Putamen (tissue), 1 donor: ENCODE measurements around the gene GCLM.
"Not testable (repeated sequence)": the region's sequence is repeated elsewhere in the genome, so short reads cannot be mapped to it uniquely, and the experiment has no call there.

Experiments used
- DNase-seq: peaks from one replicate; pipeline ENCODE4 v3.0.0-alpha.2; 2016; ENCODE audit warnings: low spot score

GCLM gene

DNA sequence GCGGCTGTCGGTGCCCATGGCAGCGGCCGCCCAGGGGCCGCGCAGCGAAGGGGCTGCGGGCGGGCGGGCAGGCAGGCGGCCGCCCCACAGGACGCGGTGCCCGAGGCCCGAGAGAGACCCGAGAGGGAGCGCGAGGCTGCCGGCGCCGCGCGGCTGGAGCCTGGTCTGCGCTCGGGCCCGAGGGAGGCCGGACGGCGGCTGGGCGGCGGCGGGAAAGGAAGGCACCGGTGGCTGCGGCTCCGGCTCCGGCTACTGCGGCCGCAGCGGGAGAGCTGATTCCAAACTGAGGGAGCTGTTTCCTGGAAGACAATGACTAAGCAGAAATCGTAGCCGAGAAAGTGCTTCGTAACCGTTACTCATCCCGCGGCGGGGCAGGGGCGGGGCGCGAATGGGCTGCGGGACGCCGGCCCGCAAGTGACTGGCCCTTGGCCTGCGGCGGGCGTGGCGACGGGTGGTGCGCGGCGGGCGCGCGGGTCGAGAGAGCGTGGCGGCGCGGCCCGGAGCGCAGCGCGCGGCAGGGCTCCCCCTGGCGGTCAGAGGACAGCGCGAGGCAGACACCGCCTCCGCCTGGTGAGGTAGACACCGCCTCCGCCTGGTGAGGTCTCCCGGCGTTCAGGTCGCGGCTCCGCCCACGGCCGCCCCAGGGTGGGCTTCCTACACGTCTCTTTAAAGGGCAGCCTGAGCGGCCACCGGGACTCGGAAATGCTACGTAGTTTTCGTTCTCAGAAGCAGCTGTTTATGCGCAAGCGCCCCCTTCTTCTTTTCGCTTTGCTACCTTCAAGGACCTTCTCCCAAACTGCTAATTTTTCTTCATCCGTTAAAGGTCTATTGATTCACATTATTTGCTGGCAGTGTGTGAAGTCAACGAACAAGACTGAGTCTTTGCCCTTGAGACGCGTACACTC is at the start of gene GCLM:
TSS of gene GCLM (minus strand) at position 285 of the 905 bp plus-strand sequence. CDS start at position 18, 267 bp downstream.
- DNase-seq = peak; percentile 88

DNA sequence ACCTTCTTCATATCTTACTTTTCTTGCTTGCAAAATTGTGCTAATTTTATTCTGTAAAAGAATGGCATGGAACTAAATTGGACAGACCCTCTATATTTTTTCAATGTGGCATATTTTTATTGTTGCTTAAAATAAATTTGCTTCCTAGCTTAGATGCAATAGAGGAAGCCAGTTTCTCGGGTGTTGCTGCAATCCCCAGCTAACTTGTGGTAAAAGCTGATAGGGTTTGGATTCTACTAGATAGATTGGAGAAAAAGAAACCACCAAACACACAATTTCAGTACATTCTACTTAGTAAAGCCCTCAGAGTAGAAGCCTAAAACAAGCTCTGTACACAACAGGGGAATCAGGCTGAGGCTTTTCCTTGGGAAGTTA is 49.5 kb upstream of the GCLM start:
- no peak for DNase-seq

GRCh38 chr1:93958032-93958725 is 48.9 kb upstream of the GCLM start:
- no peak for DNase-seq

DNA sequence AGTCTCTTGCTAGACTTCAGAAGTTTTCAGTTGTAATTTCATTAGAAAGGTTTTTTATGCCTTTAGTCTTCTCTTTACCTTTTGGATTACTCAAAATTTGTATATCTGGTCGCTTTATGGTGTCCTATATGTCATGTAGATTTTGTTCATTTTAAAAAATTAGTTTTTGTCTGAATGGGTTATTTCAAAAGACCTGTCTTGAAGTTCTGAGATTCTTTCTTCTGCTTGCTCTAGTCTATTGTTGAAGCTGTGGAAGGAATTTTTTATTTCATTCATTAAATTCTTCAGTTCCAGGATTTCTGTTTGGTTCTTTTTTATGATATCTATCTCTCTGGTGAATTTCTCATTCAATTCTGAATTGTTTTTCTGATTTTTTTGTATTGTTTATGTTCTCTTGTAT is 46.5 kb upstream of the GCLM start:
- DNase-seq = no peak

- not testable (repeated sequence) for DNase-seq
Measured at GRCh38 chr1:93947002-93947686, 37.9 kb upstream of the GCLM start.

DNA sequence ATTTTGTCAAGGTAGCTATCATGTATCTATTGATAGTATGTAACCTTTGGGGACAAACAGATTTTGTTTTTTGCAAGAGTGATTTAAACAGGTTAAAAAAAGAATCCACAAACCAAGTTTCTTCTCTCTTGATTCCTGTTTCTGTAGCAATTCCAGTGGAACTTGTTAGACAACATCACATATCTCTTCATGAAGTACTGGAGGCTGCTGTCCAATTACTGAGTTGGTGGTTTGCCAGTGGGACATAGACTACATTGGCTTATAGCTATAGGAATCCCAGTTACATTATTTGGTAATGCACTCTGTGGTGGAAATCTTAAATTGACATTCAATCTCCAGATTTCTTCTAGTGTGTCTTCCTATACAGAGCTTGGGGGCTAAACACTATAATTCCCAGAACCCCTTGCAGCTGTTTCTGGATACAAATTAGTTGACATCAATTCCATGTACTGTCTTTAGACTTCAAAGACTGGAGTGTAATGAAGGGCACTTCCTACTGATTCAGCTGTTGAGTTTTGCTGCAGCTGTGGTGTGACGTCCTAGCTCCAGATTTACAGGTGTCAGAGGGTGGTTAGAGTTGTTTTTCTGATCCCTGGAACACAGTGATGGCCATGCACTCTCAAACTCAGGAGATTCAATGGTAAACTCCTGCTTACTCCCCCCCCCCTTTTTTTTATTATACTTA is 29.4 kb upstream of the GCLM start:
- no peak for DNase-seq

GRCh38 chr1:93937997-93938396 is 28.8 kb upstream of the GCLM start:
- no peak for DNase-seq

DNA sequence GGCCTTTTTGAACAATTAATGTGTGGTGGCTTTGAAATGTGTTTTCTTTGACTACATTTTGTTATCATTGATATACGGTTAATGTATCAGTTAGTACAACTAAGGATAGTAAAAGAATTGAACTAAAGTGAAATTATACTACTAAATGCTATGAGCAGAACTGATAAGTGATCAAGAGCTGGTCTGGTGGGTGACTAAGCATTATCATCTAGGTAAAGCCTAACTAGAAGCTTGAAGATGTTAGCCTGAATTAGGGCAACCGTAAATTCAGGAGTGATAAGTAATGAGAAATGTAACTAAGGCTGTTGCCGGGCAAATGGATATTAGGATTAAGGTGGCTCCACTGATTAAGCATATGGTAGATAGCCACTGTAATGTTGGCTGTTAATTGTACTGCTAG is 16.0 kb upstream of the GCLM start:
- no peak for DNase-seq

DNA sequence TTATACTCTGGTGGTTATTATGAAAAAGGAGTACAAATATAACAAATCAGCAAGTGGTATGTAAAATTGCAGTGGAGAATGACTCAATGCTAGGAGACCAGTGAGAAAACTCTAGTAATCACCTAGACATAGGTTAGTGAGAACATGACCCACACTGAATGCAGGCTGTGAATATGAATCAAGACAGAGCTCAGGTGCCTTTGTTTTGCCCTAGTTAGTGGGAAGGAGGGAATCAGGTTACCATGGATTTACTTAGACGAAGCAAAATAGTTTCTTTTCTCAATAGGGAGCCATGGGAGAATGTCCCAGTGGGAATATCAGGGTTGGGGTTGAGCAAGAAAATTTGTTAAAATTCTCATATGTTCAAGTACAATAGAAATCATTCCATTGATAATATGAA is 10.6 kb upstream of the GCLM start:
- DNase-seq = no peak

DNA sequence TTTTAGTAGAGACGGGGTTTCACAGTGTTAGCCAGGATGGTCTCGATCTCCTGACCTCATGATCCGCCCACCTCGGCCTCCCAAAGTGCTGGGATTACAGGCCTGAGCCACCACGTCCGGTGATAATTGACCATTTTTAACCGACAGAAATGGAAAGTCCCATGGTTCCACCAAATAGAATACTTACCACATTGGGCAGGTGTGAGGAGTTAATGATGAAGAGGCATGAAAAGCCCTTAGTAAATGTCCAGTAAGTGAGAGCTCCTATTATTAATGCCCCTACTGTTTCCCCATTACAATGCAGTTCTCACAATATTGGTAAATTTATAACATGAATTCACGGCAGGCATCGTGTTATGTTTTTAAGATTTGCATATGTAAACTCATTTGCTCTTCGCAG is 8.1 kb upstream of the GCLM start:
- DNase-seq = no peak

- not testable (repeated sequence) for DNase-seq
Measured at GRCh38 chr1:93910880-93911279, 1.6 kb upstream of the GCLM start.

GRCh38 chr1:93910305-93910704 is 1.1 kb upstream of the GCLM start:
- DNase-seq = no peak

DNA sequence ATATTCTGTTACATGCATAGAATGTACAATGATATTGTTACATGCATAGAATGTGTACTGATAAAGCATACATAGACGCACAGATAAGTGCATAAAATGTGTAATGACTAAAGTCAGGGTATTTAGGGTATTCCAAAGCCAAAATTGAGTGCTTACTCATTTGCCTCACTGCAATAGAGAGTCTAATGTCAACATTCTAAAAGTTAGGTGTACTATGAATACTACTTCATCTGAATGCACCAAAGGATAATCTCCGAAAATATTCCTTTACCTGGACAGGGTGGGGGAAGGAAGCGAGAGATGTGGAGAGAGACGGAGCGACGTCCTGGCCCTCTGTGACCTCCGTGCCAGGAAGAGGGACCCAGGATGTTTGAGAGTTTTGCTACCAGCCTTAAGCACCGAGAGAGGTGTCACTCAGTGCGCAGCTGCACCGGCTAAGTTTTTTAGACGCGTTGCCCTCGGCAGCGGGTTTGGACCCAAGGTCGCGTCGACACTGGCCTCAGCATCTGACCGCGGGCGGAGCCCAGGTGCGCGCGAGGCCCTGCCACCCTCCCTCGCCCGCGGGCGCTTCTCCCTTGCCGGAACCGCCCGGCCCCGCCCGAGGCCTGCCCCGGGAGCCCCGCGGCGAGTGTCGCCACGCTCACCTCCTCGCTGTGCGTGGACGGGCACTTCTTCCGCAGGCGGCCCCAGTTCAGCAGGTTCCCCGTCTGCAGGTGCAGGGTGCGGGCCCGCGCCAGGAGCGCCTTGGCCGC is 660 bp downstream of the GCLM start:
- DNase-seq = peak; percentile 17

DNA sequence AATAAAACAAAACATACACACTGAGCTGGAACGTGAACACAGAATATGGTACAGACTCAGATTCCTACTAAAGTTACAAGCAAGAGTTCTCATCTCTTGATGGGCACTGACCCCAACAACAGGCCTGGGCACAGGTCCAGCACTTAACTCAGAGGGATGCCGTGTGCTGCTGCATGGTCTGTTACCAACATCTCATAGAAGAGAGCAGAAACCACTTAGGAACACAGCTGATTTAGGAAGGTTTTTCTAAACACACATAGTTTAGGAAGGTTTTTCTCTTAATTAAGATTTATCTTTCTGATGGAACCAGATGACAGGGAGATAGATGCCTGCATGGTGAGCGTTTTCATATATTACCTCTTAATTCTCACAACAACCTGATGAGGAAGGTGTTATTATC is 1.5 kb downstream of the GCLM start:
- DNase-seq = no peak

DNA sequence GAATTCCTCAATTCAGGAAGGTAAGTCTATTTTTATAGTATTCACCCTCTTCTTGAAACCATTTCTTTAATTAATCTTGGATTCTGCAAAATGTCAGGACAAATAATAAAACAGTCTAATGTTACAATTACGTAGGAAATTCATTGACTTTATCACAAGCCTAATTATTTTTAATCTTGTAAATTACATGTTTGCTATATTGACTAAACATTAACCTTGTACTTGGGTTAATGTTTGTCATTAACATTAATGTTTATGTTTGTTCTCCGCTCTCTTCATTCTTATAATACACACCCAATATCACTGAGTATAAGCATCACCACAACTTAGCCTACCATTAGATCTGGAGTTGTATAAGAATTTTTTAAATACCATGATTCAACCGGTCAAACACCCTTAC is 2.8 kb downstream of the GCLM start:
- no peak for DNase-seq

DNA sequence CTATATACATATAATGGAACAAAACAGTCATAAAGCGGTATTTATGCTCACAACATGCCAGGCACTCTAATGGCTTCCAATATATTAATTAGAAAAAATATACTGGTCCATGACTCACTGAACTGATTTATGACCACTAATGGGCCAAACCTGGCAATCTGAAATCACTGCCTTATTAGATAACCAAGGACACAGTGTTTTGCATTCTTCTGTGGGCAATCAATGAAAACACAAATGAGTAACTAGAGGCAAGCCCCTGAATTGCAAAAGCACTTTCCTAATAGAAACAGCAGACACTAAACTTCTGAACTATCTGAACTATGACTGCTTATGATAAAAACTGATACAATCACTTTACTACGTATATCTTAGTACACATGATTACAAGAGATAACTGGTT is 3.5 kb downstream of the GCLM start:
- no peak for DNase-seq

DNA sequence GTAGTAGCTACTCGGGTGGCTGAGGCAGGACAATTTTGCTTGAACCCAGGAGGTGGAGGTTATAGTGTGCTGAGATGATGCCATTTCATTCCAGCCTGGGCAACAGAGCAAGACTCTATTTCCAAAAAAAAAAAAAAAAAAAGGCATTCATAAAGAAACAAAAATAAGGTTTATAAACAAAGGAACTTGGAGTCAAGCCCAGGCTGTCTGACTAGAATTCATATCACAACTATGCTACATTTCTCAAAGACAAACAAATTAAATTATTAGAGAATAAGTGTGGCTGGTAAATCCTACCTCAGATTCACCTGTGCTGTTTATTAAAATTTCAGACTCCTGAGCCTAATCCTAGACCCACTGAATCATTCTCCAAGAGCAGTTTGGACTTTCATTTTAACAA is 4.2 kb downstream of the GCLM start:
- DNase-seq = no peak

- no peak for DNase-seq
Measured at GRCh38 chr1:93904228-93904627, 5.0 kb downstream of the GCLM start.

DNA sequence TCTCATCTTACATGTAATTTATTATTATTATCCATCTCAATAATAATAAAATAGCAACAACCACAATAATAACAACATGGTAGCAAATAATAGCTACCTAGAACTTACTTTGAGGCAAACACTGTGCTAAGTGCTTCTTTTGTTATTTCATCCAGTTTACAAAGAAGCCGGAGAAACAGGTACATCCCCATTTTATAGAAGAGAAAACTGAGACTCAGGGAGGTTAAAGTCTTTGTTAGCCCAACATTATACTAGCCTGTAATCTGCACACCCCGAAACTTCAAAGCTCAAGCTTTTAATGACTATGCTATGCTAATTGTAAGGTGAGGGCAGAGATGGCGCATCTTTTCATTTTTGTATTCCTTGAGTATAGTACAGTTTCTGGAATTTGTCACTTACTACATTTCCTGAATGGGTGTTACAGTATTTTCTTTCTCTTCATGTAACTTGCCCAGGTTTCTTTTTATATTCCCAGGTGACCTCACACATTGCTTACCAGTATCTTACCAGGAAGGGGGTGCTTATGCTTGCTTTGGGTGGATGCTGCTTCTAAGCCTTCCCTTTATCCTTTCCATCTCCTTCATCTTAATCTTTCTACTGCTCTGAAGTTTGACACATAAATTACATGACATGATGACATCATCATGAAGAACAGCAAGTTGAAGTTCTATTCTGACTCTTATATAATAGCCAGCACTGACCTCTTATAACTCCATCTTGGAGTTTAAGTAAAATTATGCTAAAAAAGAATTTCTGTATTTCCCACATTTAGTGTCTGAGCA is 8.3 kb downstream of the GCLM start:
- DNase-seq = no peak

DNA sequence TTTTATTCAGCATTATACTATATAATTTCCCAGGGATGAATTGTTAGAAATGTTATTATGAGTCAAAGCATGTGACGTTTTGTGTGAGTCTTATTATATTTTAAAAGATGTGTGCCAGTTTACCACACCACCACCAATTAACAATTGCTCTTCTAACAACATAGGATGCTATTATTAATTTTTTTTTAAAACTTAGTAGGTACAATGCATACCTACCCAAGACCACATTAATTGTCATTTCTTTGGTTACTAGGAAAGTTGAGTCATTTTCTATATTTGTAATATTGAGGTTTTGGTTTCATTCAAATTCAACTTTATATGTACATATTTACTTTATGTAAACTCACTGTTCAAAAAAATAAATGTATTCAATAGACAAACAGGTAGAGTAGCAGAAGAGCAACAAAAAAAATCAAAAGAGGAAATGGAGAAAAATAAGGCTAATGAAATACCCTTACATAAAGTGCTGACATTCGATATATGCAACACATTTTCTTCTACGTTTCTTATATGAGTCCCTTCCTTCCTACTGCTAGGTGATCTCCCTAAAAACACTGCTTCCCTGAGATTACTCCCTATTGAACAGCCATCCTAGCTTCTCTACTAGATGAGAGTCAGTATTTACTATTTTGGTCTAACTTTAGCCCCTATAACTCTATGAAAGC is 9.6 kb downstream of the GCLM start:
- DNase-seq = no peak
